ENCODE results near the gene ANKS1A. TPM values are rescaled to one million over a fixed set of nuclear protein-coding genes. Genes with fewer than 3 reads are reported as not detected.
A peak's percentile ranks its signal among the peaks of the same experiment; 100 is the strongest.

ANKS1A gene
- total and polyA plus RNA-seq, 2 of the 4 experiments (the other 2 are of a cell fraction), result 7.2 to 7.5 TPM

GRCh38 chr6:34912715-34913464 lies 23.8 kb downstream of the ANKS1A start:
- peak overlapping the region; percentile 54; the same call in 1 of the 2 replicates for H3K4me2 ChIP-seq (ENCODE audit: low read depth, low read length)
- TF ChIP-seq RFX5 (IDR thresholded peaks at IDR 0.05; ENCODE audit: low read depth, low read length) (no peak), SMC3 (IDR thresholded peaks at IDR 0.05; ENCODE audit: low read depth, low read length) (no peak), FOS (IDR thresholded peaks at IDR 0.05; ENCODE audit: low read depth, low read length) (peak; percentile 56), BHLHE40 (IDR thresholded peaks at IDR 0.05; ENCODE audit: low read depth, low read length) (peak; percentile 14; the same call in 1 of the 2 replicates), POLR2A (IDR thresholded peaks at IDR 0.05; ENCODE audit: low read depth, low read length) (no peak), MAZ (IDR thresholded peaks at IDR 0.05; ENCODE audit: borderline replicate concordance, low read depth, low read length) (no peak), CHD1 (IDR thresholded peaks at IDR 0.05; ENCODE audit: low read depth, low read length) (no peak), MAFK (IDR thresholded peaks at IDR 0.05; ENCODE audit: low read depth, low read length) (no peak), NFE2L2 (IDR thresholded peaks at IDR 0.05; ENCODE audit: low read depth, low read length) (no peak), CTCF (conservative IDR thresholded peaks at IDR 0.05; ENCODE audit: low read depth, low read length) (no peak), USF2 (IDR thresholded peaks at IDR 0.05; ENCODE audit: low read depth, low read length) (no peak), CEBPB (IDR thresholded peaks at IDR 0.05; ENCODE audit: low read depth, low read length) (no peak), RCOR1 (IDR thresholded peaks at IDR 0.05; ENCODE audit: insufficient replicate concordance, low read length) (peak; percentile 40), MXI1 (IDR thresholded peaks at IDR 0.05; ENCODE audit: borderline replicate concordance, low read depth, low read length) (no peak), ELK1 (IDR thresholded peaks at IDR 0.05; ENCODE audit: borderline replicate concordance, low read depth, low read length) (no peak), RAD21 (IDR thresholded peaks at IDR 0.05; ENCODE audit: low read length) (no peak; the same call in 1 of the 2 replicates)

More at GRCh38 chr6:34912715-34913464, 23.8 kb downstream of the ANKS1A start:
- Histone ChIP-seq H3K4me3 (ENCODE audit: insufficient read depth, low read depth, low read length) (no peak overlapping the region), H3K4ac (ENCODE audit: low read depth, low read length) (no peak overlapping the region), H2AK9ac (replicated peaks; ENCODE audit: low read depth, low read length, poor library complexity) (no peak overlapping the region), H2BK120ac (ENCODE audit: low read depth, low read length) (no peak overlapping the region), H2AK5ac (ENCODE audit: low read depth, low read length) (no peak overlapping the region), H3K9me1 (ENCODE audit: insufficient read depth, low read length) (peaks cover 9% of the 10 kb centered on the region), H2BK5ac (ENCODE audit: low read depth, low read length, poor library complexity, severe bottlenecking) (no peak overlapping the region), H3K9ac (ENCODE audit: low read depth, low read length) (no peak overlapping the region), H2BK20ac (ENCODE audit: low read depth, low read length) (no peak overlapping the region), H3K14ac (replicated peaks; ENCODE audit: low read depth, low read length) (no peak overlapping the region), H4K20me1 (ENCODE audit: insufficient read depth, low read length) (peaks cover 56% of the 10 kb centered on the region), H3K27ac (ENCODE audit: insufficient read depth, low read length) (no peak overlapping the region), H4K5ac (ENCODE audit: low read depth, low read length) (no peak overlapping the region), H3K18ac (ENCODE audit: low read depth, low read length) (no peak overlapping the region), H3K56ac (ENCODE audit: extremely low read depth, insufficient read depth, low read length) (no peak overlapping the region), H4K91ac (ENCODE audit: insufficient read depth, low read depth, low read length) (no peak overlapping the region), H3K36me3 (ENCODE audit: control insufficient read depth, insufficient read depth, low read length) (no peaks in the 10 kb centered on the region), H3K27me3 (ENCODE audit: control insufficient read depth, insufficient read depth, low read length) (peaks cover 12% of the 10 kb centered on the region), H2AFZ (replicated peaks; ENCODE audit: low read length, poor library complexity) (no peak overlapping the region), H4K8ac (ENCODE audit: low read depth in 2 of 2, low read length in 2 of 2) (no peak overlapping the region), H3K4me1 (ENCODE audit: control insufficient read depth, insufficient read depth, low read length) (peaks cover 4% of the 10 kb centered on the region), H2BK15ac (ENCODE audit: low read depth, low read length) (no peak overlapping the region), H3K23ac (ENCODE audit: low read depth, low read length) (no peak overlapping the region), H3K79me1 (ENCODE audit: low read depth in 1 of 2, low read length in 2 of 2) (peaks cover 20 to 29% of the 10 kb centered on the region in 2 experiments), H3K9me3 (ENCODE audit: control insufficient read depth, insufficient read depth, low read length) (no peaks in the 10 kb centered on the region)
- intact Hi-C loops (cut with micrococcal nuclease), result no loop called here
- peak; percentile 89 for DNase-seq
- WGBS, 2 experiments (ENCODE audit: extremely low coverage in 2 of 2, insufficient read length in 1 of 2), result no CpG with 5 or more reads among the region's 3 CpGs
- in situ Hi-C loops (cut with MboI; ENCODE audit: low sequenced_read_pairs), result no loop called here
- POLR2A ChIA-PET (ENCODE audit: unreplicated experiment), result no interaction called here
- BruUV-seq (replicated peaks), result no TSS peak
- peak; percentile 77 for ATAC-seq (ENCODE audit: low read depth)
- dilution Hi-C loops (cut with HindIII; ENCODE audit: low sequenced_read_pairs, unreplicated experiment), result no loop called here
- CTCF ChIA-PET, result no interaction called here

Measured in IMR-90 (cell line).